SU-DHL-6 (cell line): ENCODE data around the gene CLCNKA.

ENCODE experiments used
- CTCF ChIP-seq: fragments of 200-600 bp; sonication (generic); IDR thresholded peaks from one replicate; pipeline ENCODE4 v1.5.1; 2017; ENCODE audit warnings: antibody characterized with exemption, mild to moderate bottlenecking, low read length, moderate library complexity; ENCODE audit not compliant: insufficient read depth, poor library complexity, severe bottlenecking
- EZH2phosphoT487 ChIP-seq: fragments of 200-600 bp; sonication (generic), shearing (Covaris generic); conservative IDR thresholded peaks from 2 replicates; pipeline ENCODE4 v1.6.1; 2018; ENCODE audit warnings: mild to moderate bottlenecking, antibody characterized with exemption, low read length, moderate library complexity, mixed read lengths

- no peak for TF ChIP-seq CTCF
- no peak for TF ChIP-seq EZH2phosphoT487
Observed at GRCh38 chr1:16014509-16015482, 7.0 kb upstream of the CLCNKA start.
